HEK293T (cell line): Measurements from ENCODE around the gene TMEM123.

ENCODE experiments used
- CTCF ChIA-PET: fragments of 350-600 bp; formaldehyde crosslinking; extraction: SDS; loops from one replicate; lab custom pipeline; 2021; ENCODE audit warnings: antibody characterized with exemption, inconsistent platforms; lab: Yijun Ruan, JAX
- POLR2A ChIA-PET: fragments of 350-600 bp; formaldehyde crosslinking; extraction: SDS; loops from one replicate; lab custom pipeline; 2020; ENCODE audit warnings: antibody characterized with exemption, inconsistent platforms; lab: Yijun Ruan, JAX
- DNase-seq: peaks from one replicate; pipeline ENCODE4 v3.0.0; 2012; ENCODE audit warnings: mixed read lengths; ENCODE audit errors: extremely low spot score
- ARNT ChIP-seq: fragments of 450-650 bp; IDR thresholded peaks from 2 replicates; pipeline ENCODE4 v1.6.1; 2017; ENCODE audit warnings: mild to moderate bottlenecking
- BHLHE40 ChIP-seq: fragments of 450-650 bp; IDR thresholded peaks from 2 replicates; pipeline ENCODE4 v1.6.1; 2016; ENCODE audit warnings: mild to moderate bottlenecking, moderate library complexity, borderline replicate concordance
- CTBP1 ChIP-seq: fragments of 450-650 bp; IDR thresholded peaks from 2 replicates; pipeline ENCODE4 v1.6.1; 2016; ENCODE audit warnings: borderline replicate concordance
- ELF4 ChIP-seq: fragments of 450-650 bp; IDR thresholded peaks from 2 replicates; pipeline ENCODE4 v1.6.1; 2017; ENCODE audit warnings: antibody characterized with exemption
- FOXA1 ChIP-seq: fragments of 450-650 bp; IDR thresholded peaks from 2 replicates; pipeline ENCODE4 v1.6.1; 2016; ENCODE audit warnings: mild to moderate bottlenecking
- FOXK2 ChIP-seq: fragments of 450-650 bp; IDR thresholded peaks from 2 replicates; pipeline ENCODE4 v1.6.1; 2016; ENCODE audit warnings: mild to moderate bottlenecking
- FOXM1 ChIP-seq: fragments of 450-650 bp; IDR thresholded peaks from 2 replicates; pipeline ENCODE4 v1.6.1; 2017; ENCODE audit warnings: mild to moderate bottlenecking, borderline replicate concordance
- HDGF ChIP-seq: fragments of 450-650 bp; IDR thresholded peaks from 2 replicates; pipeline ENCODE4 v1.6.1; 2017; ENCODE audit warnings: antibody characterized with exemption, borderline replicate concordance
- L3MBTL2 ChIP-seq: fragments of 450-650 bp; conservative IDR thresholded peaks from 2 replicates; pipeline ENCODE4 v1.6.1; 2016; ENCODE audit warnings: mild to moderate bottlenecking
- LEF1 ChIP-seq: fragments of 450-650 bp; IDR thresholded peaks from 2 replicates; pipeline ENCODE4 v1.6.1; 2017; ENCODE audit warnings: mild to moderate bottlenecking, borderline replicate concordance
- NFRKB ChIP-seq: fragments of 450-650 bp; IDR thresholded peaks from 2 replicates; pipeline ENCODE4 v1.6.1; 2016; ENCODE audit warnings: mild to moderate bottlenecking, moderate library complexity
- SP1 ChIP-seq: fragments of 450-650 bp; IDR thresholded peaks from 2 replicates; pipeline ENCODE4 v1.6.1; 2017
- SUZ12 ChIP-seq: fragments of 450-650 bp; IDR thresholded peaks from 2 replicates; pipeline ENCODE4 v1.6.1; 2016; ENCODE audit warnings: mild to moderate bottlenecking
- TARDBP ChIP-seq: fragments of 450-650 bp; IDR thresholded peaks from 2 replicates; pipeline ENCODE4 v1.6.1; 2016
- ZNF384 ChIP-seq: fragments of 450-650 bp; IDR thresholded peaks from 2 replicates; pipeline ENCODE4 v1.6.1; 2016
- TF ChIP-seq, protein P1 (sequence below): fragments of 450-650 bp; IDR thresholded peaks from 2 replicates; pipeline ENCODE4 v1.6.1; 2016

The TMEM123 gene

GRCh38 chr11:102385085-102386007 lies 67.2 kb downstream of the TMEM123 start:
- ChIA-PET POLR2A (no interaction called here), CTCF (no interaction called here)
- TF ChIP-seq HDGF, result no peak
- TF ChIP-seq BHLHE40, result no peak
- no peak for TF ChIP-seq NFRKB
- no peak for TF ChIP-seq ZNF384
- TF ChIP-seq SP1, result no peak
- TF ChIP-seq FOXM1, result no peak
- no peak for TF ChIP-seq ARNT
- no peak for TF ChIP-seq CTBP1
- no peak for TF ChIP-seq FOXA1
- TF ChIP-seq TARDBP, result no peak
- no peak for TF ChIP-seq L3MBTL2
- TF ChIP-seq SUZ12, result no peak
- TF ChIP-seq LEF1, result no peak

DNA sequence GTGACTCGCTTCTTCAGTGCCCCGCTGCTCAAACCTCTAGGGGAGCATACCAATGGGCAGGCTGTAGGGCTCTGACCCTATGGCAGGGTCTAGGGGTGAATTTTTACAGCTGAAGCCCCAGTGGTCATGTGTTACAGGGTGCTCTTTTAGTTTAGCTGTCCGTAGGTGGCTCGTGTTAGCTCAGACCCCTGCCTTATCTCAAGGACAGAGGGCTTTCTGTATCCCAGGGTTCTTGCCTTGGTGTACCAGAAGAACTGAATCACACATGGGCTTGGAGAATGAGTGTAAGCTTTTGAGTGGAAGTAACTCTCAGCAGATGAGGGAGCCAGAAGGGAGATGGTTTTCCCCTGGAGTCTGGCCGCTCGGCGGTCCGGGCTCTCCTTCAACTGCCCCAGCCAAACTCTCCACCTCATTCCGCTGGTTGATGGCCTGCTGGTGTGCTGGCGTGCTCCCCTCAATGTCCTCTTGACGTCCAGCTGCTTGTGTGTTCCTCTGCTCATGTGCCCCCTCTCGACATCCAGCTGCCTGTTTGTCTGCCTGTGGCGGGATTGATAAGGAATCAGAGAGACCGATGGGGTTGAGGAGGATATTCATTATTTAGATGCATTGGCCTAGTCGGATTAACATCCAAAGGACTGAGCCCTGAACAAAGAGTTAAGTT lies 68.0 kb downstream of the TMEM123 start:
- no peak for TF ChIP-seq ZNF384
- TF ChIP-seq NFRKB, result no peak
- no peak for TF ChIP-seq L3MBTL2
- no peak for TF ChIP-seq CTBP1
- TF ChIP-seq LEF1, result no peak
- no peak for TF ChIP-seq SUZ12
- no peak for TF ChIP-seq HDGF
- TF ChIP-seq FOXM1, result no peak
- TF ChIP-seq BHLHE40, result no peak
- TF ChIP-seq, protein P1, sequence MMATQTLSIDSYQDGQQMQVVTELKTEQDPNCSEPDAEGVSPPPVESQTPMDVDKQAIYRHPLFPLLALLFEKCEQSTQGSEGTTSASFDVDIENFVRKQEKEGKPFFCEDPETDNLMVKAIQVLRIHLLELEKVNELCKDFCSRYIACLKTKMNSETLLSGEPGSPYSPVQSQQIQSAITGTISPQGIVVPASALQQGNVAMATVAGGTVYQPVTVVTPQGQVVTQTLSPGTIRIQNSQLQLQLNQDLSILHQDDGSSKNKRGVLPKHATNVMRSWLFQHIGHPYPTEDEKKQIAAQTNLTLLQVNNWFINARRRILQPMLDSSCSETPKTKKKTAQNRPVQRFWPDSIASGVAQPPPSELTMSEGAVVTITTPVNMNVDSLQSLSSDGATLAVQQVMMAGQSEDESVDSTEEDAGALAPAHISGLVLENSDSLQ, result no peak
- TF ChIP-seq FOXA1, result no peak
- POLR2A ChIA-PET, result no interaction called here
- DNase-seq, result no peak
- CTCF ChIA-PET, result interaction anchor here (0.6 kb wide), 1 partner anchor 218 kb away, joined by 3 read pairs; no protein-coding TSS in a partner anchor

More at GRCh38 chr11:102385085-102386007, 67.2 kb downstream of the TMEM123 start:
- DNase-seq, result no peak

- TF ChIP-seq LEF1, result no peak
- TF ChIP-seq ZNF384, result no peak
- TF ChIP-seq ARNT, result no peak
- no peak for TF ChIP-seq FOXK2
- no peak for TF ChIP-seq FOXM1
- no peak for TF ChIP-seq CTBP1
- TF ChIP-seq TARDBP, result no peak
- no peak for TF ChIP-seq NFRKB
- no peak for TF ChIP-seq SUZ12
- no peak for TF ChIP-seq BHLHE40
- no peak for TF ChIP-seq ELF4
- no peak for TF ChIP-seq FOXA1
- TF ChIP-seq HDGF, result no peak
- TF ChIP-seq L3MBTL2, result no peak
- TF ChIP-seq SP1, result no peak
- TF ChIP-seq, protein P1, result no peak
- POLR2A ChIA-PET, result no interaction called here
Observed at GRCh38 chr11:102383839-102384238, 68.7 kb downstream of the TMEM123 start.

GRCh38 chr11:102382384-102382783 lies 70.2 kb downstream of the TMEM123 start:
- DNase-seq, result no peak
- POLR2A ChIA-PET, result no interaction called here
- TF ChIP-seq TARDBP (no peak), SUZ12 (no peak), SP1 (no peak), BHLHE40 (no peak), NFRKB (no peak), ARNT (no peak), CTBP1 (no peak), HDGF (no peak), FOXK2 (no peak), L3MBTL2 (no peak), ZNF384 (no peak), FOXA1 (no peak), ELF4 (no peak), FOXM1 (no peak), LEF1 (no peak)
- TF ChIP-seq, protein P1, result no peak
- CTCF ChIA-PET, result interaction anchor here (1.3 kb wide), 1 partner anchor 8 kb away, joined by 7 read pairs; no protein-coding TSS in a partner anchor

More at GRCh38 chr11:102383839-102384238, 68.7 kb downstream of the TMEM123 start:
- no peak for DNase-seq
- CTCF ChIA-PET, result interaction anchor here (0.6 kb wide), 1 partner anchor 219 kb away, joined by 3 read pairs; no protein-coding TSS in a partner anchor

- DNase-seq, result no peak
- ChIA-PET CTCF (no interaction called here), POLR2A (no interaction called here)
- TF ChIP-seq SP1 (no peak), LEF1 (no peak), BHLHE40 (no peak), FOXM1 (no peak), ARNT (no peak), ZNF384 (no peak), NFRKB (no peak), FOXK2 (no peak), L3MBTL2 (no peak), CTBP1 (no peak), ELF4 (no peak), SUZ12 (no peak), TARDBP (no peak), FOXA1 (no peak), HDGF (no peak)
- TF ChIP-seq, protein P1, result no peak
Observed at GRCh38 chr11:102378818-102379217, 73.7 kb downstream of the TMEM123 start.
